Smooth muscle cell (in vitro differentiated cells): ENCODE measurements around the gene PPHLN1. TPM values are rescaled to one million over a fixed set of nuclear protein-coding genes. Genes with fewer than 3 reads are reported as not detected.

Experiments
- DNase-seq: peaks from one replicate; lab custom pipeline; 2025; ENCODE audit not compliant: unreplicated experiment; lab: John Stamatoyannopoulos, UW
- H2AFZ ChIP-seq: fragments of 200-600 bp; sonication (generic); 2 replicates; pipeline ENCODE4 v1.6.0; 2016; ENCODE audit warnings: antibody characterized with exemption, low read depth, mild to moderate bottlenecking
- H3F3A ChIP-seq: fragments of 200-600 bp; sonication (generic); 2 replicates; pipeline ENCODE4 v1.6.0; 2017; ENCODE audit warnings: antibody characterized with exemption, low read depth
- H3K27ac ChIP-seq: fragments of 200-600 bp; sonication (generic); 2 replicates; pipeline ENCODE4 v1.5.1; 2016; ENCODE audit warnings: low read depth, mild to moderate bottlenecking
- H3K27me3 ChIP-seq: fragments of 200-600 bp; sonication (generic); 2 replicates; pipeline ENCODE4 v1.6.1; 2016; ENCODE audit warnings: low read depth, mild to moderate bottlenecking
- H3K36me3 ChIP-seq: fragments of 200-600 bp; sonication (generic); 2 replicates; pipeline ENCODE4 v1.5.1; 2016; ENCODE audit warnings: low read depth
- H3K4me1 ChIP-seq: fragments of 200-600 bp; sonication (generic); 2 replicates; pipeline ENCODE4 v1.5.1; 2016; ENCODE audit warnings: low read depth
- H3K4me2 ChIP-seq: fragments of 200-600 bp; sonication (generic); 2 replicates; pipeline ENCODE4 v1.6.0; 2016; ENCODE audit warnings: mild to moderate bottlenecking
- H3K4me3 ChIP-seq: fragments of 200-600 bp; sonication (generic); 2 replicates; pipeline ENCODE4 v1.5.1; 2016; ENCODE audit warnings: mild to moderate bottlenecking
- H3K79me2 ChIP-seq: fragments of 200-600 bp; sonication (generic); 2 replicates; pipeline ENCODE4 v1.6.0; 2016; ENCODE audit warnings: low read depth, mild to moderate bottlenecking
- H3K9ac ChIP-seq: fragments of 200-600 bp; sonication (generic); 2 replicates; pipeline ENCODE4 v1.6.0; 2016; ENCODE audit warnings: low read depth
- H3K9me3 ChIP-seq: fragments of 200-600 bp; sonication (generic); replicated peaks from 2 replicates; pipeline ENCODE4 v1.5.1; 2016; ENCODE audit warnings: low read depth
- H4K20me1 ChIP-seq: fragments of 200-600 bp; sonication (generic); 2 replicates; pipeline ENCODE4 v1.6.0; 2016; ENCODE audit warnings: low read depth
- CTCF ChIP-seq: fragments of 200-600 bp; sonication (generic); IDR thresholded peaks from 2 replicates; pipeline ENCODE4 v1.5.1; 2017; ENCODE audit warnings: borderline replicate concordance, mild to moderate bottlenecking, antibody characterized with exemption; ENCODE audit not compliant: insufficient read depth, poor library complexity, severe bottlenecking
- WGBS: methylation state at CpG from one replicate; pipeline ENCODE4 v1.1.7; 2016; ENCODE audit warnings: low lambda C conversion rate; 5-methylcytosine and 5-hydroxymethylcytosine counted together
- polyA plus RNA-seq: library from polyadenylated mRNA; unstranded; fragments of >200 nt; fragmentation: Nextera tagmentation; extraction: Ambion mirVana; gene quantifications from 2 replicates; pipeline ENCODE4 v1.2.1, GENCODE V29; 2016
- total RNA-seq: library from RNA; depleted of rRNA; stranded (reverse); fragments of >200 nt; gene quantifications from 2 replicates; pipeline ENCODE4 v1.2.3, GENCODE V29; 2014

Gene PPHLN1
- total and polyA plus RNA-seq, 2 experiments from 2014 or later = 49.2 to 59.6 TPM

GRCh38 chr12:42447371-42447786 lies 121.4 kb downstream of the PPHLN1 start:
- Histone ChIP-seq H4K20me1 (no peaks in the 10 kb centered on the region), H3K9ac (no peak overlapping the region), H3K27me3 (no peaks in the 10 kb centered on the region), H3K27ac (no peak overlapping the region), H2AFZ (no peak overlapping the region), H3K4me1 (peaks cover 8% of the 10 kb centered on the region), H3K9me3 (no peaks in the 10 kb centered on the region), H3F3A (peaks cover 6% of the 10 kb centered on the region), H3K4me2 (no peak overlapping the region), H3K4me3 (no peak overlapping the region), H3K79me2 (no peaks in the 10 kb centered on the region), H3K36me3 (peaks cover 2% of the 10 kb centered on the region)
- DNase-seq = no peak
- no peak for TF ChIP-seq CTCF
- WGBS = 90% methylated on average over 3 of the region's 3 CpGs

GRCh38 chr12:42448841-42449240 lies 122.9 kb downstream of the PPHLN1 start:
- H4K20me1 ChIP-seq = no peaks in the 10 kb centered on the region
- peaks cover 8% of the 10 kb centered on the region for H3K4me1 ChIP-seq
- H3K9ac ChIP-seq = no peak overlapping the region
- H3K36me3 ChIP-seq = peaks cover 2% of the 10 kb centered on the region
- H3K4me3 ChIP-seq = no peak overlapping the region
- no peaks in the 10 kb centered on the region for H3K27me3 ChIP-seq
- H3K27ac ChIP-seq = no peak overlapping the region
- no peak for DNase-seq
- 90% methylated on average over 9 of the region's 9 CpGs for WGBS
- H3K4me2 ChIP-seq = no peak overlapping the region
- H2AFZ ChIP-seq = no peak overlapping the region
- H3K79me2 ChIP-seq = no peaks in the 10 kb centered on the region
- H3F3A ChIP-seq = peaks cover 13% of the 10 kb centered on the region
- H3K9me3 ChIP-seq = no peaks in the 10 kb centered on the region
- no peak for TF ChIP-seq CTCF

GRCh38 chr12:42450248-42450647 lies 124.3 kb downstream of the PPHLN1 start:
- Histone ChIP-seq H3K4me3 (no peak overlapping the region), H3K27me3 (no peaks in the 10 kb centered on the region), H3K27ac (peak overlapping the region; percentile 2), H2AFZ (no peak overlapping the region), H3F3A (peaks cover 15% of the 10 kb centered on the region), H3K4me1 (peaks cover 8% of the 10 kb centered on the region), H3K9me3 (no peaks in the 10 kb centered on the region), H3K9ac (no peak overlapping the region), H4K20me1 (no peaks in the 10 kb centered on the region), H3K4me2 (no peak overlapping the region), H3K36me3 (peaks cover 2% of the 10 kb centered on the region), H3K79me2 (no peaks in the 10 kb centered on the region)
- no peak for TF ChIP-seq CTCF
- WGBS = 69% methylated on average over 2 of the region's 2 CpGs
- no peak for DNase-seq

- Histone ChIP-seq H4K20me1 (peaks cover 72% of the 10 kb centered on the region), H3K9ac (no peak overlapping the region)
- TF ChIP-seq CTCF = no peak
These were observed 132.6 kb downstream of the PPHLN1 start for GRCh38 chr12:42458575-42458974.

More at GRCh38 chr12:42458575-42458974, 132.6 kb downstream of the PPHLN1 start:
- H3K4me1 ChIP-seq = no peaks in the 10 kb centered on the region
- H3K27ac ChIP-seq = peak overlapping the region; percentile 16
- H3K79me2 ChIP-seq = peaks cover 51% of the 10 kb centered on the region
- H2AFZ ChIP-seq = no peak overlapping the region
- H3K9me3 ChIP-seq = no peaks in the 10 kb centered on the region
- no peak overlapping the region for H3K4me3 ChIP-seq
- 80% methylated on average over 2 of the region's 2 CpGs for WGBS
- H3K27me3 ChIP-seq = no peaks in the 10 kb centered on the region
- H3F3A ChIP-seq = peaks cover 35% of the 10 kb centered on the region
- peaks cover 45% of the 10 kb centered on the region for H3K36me3 ChIP-seq
- DNase-seq = no peak
- no peak overlapping the region for H3K4me2 ChIP-seq
